Colonic mucosa (tissue), 4 donors: ENCODE data around the gene COX6B2. TPM values are rescaled to one million over a fixed set of nuclear protein-coding genes. Genes with fewer than 3 reads are reported as not detected.
A peak's percentile ranks its signal among the peaks of the same experiment; 100 is the strongest.

ENCODE experiments used
- DNase-seq: peaks from one replicate; pipeline ENCODE4 v3.0.0-alpha.2; 2020
- H3K27ac ChIP-seq: fragments of 200-600 bp; one replicate; pipeline ENCODE4 v1.8.0; 2021
- H3K27me3 ChIP-seq: fragments of 200-600 bp; one replicate; pipeline ENCODE4 v1.8.0; 2021
- H3K36me3 ChIP-seq: fragments of 200-600 bp; one replicate; pipeline ENCODE4 v1.8.0; 2021
- H3K4me1 ChIP-seq: fragments of 200-600 bp; one replicate; pipeline ENCODE4 v1.8.0; 2021; ENCODE audit warnings: mild to moderate bottlenecking
- H3K4me3 ChIP-seq: fragments of 200-600 bp; one replicate; pipeline ENCODE4 v1.8.0; 2021
- H3K9ac ChIP-seq, 2 donors: one replicate each; pipeline ENCODE4 v1.7.0; 2013; ENCODE audit warnings: control low read depth in 2 of 2, low read depth in 2 of 2, low read length in 2 of 2
- H3K9me3 ChIP-seq: fragments of 200-600 bp; one replicate; pipeline ENCODE4 v1.8.0; 2021
- intact Hi-C: fragments of 100-400 bp; cut with DNase I; formaldehyde crosslinking; loops from one replicate; pipeline ENCODE4 v1.14.1; 2022
- total RNA-seq, 2 donors: library from RNA; stranded (reverse); fragmentation: NEBNext Ultra II Directional in 1 of 2; extraction: Animal tissue kit (Norgen Biotek cat#: 25700) in 1 of 2; gene quantifications; one replicate each; pipeline ENCODE4 v1.2.1, GENCODE V29; 2021
- TF ChIP-seq, protein P1 (sequence below): fragments of 200-600 bp; IDR thresholded peaks from one replicate; pipeline ENCODE4 v1.8.0; 2022; ENCODE audit warnings: antibody characterized with exemption, mild to moderate bottlenecking
- donor health status: healthy.
- donor health status: DM: no; HTN: no; CAD: no.
- donor health status: DM: no; HTN: no; CAD: no.

Gene COX6B2
- total RNA-seq, 2 donors from 2014 or later: 12.9 to 15.2 TPM

DNA sequence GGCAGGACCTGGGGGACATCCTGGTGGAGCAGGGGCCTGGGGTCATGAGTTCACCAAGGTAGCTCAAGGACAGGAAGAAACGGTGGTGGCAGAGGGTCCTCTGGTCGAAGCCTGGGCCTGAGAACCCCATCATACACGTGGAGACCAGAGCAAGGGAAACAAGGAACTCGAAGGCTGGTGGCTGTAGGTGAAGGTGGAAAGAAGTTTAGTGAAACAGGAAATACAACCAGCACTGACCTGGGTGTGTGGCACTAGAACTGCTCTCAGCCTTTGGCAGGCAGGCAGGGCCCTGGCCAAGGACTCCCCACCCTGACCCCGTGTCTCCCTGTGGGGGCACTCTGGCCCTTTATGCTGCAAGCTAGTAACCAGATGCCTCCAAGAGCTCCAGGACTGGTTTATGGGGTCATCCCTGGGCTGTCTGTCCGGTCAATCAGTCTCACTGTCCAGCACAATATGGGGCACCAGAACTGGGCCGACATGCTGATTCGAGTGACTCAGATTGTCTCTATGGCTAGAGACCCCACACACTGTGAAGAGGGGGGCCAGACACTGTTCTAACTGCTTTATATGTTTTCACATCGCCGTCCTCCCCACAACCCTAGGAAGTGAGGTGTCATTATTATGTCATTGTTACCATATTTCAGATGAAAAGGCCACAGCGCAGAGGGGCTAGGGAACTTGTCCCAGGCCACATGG, 3.8 kb downstream of the COX6B2 start:
- H3K9me3 ChIP-seq: no peaks in the 10 kb centered on the region
- intact Hi-C loops: no loop called here
- H3K27ac ChIP-seq: no peak overlapping the region
- TF ChIP-seq, protein P1, sequence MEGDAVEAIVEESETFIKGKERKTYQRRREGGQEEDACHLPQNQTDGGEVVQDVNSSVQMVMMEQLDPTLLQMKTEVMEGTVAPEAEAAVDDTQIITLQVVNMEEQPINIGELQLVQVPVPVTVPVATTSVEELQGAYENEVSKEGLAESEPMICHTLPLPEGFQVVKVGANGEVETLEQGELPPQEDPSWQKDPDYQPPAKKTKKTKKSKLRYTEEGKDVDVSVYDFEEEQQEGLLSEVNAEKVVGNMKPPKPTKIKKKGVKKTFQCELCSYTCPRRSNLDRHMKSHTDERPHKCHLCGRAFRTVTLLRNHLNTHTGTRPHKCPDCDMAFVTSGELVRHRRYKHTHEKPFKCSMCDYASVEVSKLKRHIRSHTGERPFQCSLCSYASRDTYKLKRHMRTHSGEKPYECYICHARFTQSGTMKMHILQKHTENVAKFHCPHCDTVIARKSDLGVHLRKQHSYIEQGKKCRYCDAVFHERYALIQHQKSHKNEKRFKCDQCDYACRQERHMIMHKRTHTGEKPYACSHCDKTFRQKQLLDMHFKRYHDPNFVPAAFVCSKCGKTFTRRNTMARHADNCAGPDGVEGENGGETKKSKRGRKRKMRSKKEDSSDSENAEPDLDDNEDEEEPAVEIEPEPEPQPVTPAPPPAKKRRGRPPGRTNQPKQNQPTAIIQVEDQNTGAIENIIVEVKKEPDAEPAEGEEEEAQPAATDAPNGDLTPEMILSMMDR: no peak
- H3K4me3 ChIP-seq: no peak overlapping the region
- H3K27me3 ChIP-seq: peaks cover 18% of the 10 kb centered on the region
- peak; percentile 36 for DNase-seq
- H3K4me1 ChIP-seq: peaks cover 5% of the 10 kb centered on the region
- no peaks in the 10 kb centered on the region for H3K36me3 ChIP-seq
- peak overlapping the region in 1 of 2 donors; percentile 53 for H3K9ac ChIP-seq

DNA sequence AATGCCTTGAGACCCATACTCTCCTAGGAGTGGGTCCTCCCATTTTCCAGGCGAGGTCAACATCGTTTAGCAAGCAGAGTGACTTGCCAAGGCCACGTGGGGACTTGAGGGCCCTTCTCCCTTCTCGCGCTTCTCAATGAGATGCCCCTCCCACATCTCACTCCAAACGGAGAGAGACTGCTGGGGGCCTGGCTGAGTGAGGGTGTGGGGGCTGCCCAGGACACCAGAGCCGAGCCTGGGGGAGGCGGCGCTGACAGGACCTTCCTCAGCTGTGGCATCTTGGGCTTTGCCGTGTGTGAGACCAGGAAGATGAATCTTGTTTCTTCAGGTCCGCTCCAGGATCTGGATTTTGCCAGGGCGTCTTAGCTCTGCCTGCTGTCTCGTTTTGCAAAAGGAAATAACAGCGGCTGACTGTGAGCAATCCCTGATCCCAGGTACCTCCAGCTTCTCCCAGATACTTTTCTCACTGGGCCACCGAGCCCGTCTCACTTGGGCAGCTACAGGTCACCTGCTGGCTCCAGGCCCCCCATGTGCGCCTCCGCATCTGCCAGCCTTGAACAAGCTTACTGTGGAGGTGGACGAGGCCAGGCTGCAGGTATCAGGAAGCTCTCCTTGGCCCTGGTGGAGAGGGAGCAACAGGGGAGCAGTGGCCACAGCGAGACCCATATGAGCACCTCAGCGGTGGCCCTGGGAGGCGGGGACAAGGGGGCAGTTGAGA, 6.0 kb downstream of the COX6B2 start:
- intact Hi-C loops: no loop called here
- Histone ChIP-seq H3K27me3 (peaks cover 9% of the 10 kb centered on the region), H3K4me1 (no peaks in the 10 kb centered on the region), H3K9me3 (no peaks in the 10 kb centered on the region), H3K9ac (no peak overlapping the region), H3K27ac (no peak overlapping the region), H3K4me3 (no peak overlapping the region), H3K36me3 (no peaks in the 10 kb centered on the region)
- TF ChIP-seq, protein P1: no peak
- DNase-seq: no peak

GRCh38 chr19:55347442-55348009, 7.0 kb downstream of the COX6B2 start:
- Histone ChIP-seq H3K9ac (no peak overlapping the region), H3K4me1 (no peaks in the 10 kb centered on the region), H3K27me3 (peaks cover 7% of the 10 kb centered on the region), H3K36me3 (no peaks in the 10 kb centered on the region), H3K4me3 (no peak overlapping the region), H3K27ac (no peak overlapping the region), H3K9me3 (no peaks in the 10 kb centered on the region)
- DNase-seq: no peak
- TF ChIP-seq, protein P1: no peak
- intact Hi-C loops: no loop called here

GRCh38 chr19:55346725-55347441, 7.6 kb downstream of the COX6B2 start:
- Histone ChIP-seq H3K36me3 (peaks cover 4% of the 10 kb centered on the region), H3K9ac (no peak overlapping the region), H3K27ac (no peak overlapping the region), H3K27me3 (peaks cover 3% of the 10 kb centered on the region), H3K4me1 (no peaks in the 10 kb centered on the region), H3K4me3 (no peak overlapping the region), H3K9me3 (no peaks in the 10 kb centered on the region)
- no peak for DNase-seq
- intact Hi-C loops: no loop called here
- TF ChIP-seq, protein P1: no peak
